Mesothelial cell of epicardium (in vitro differentiated cells): ENCODE results near the gene TBC1D22A. TPM values are rescaled to one million over a fixed set of nuclear protein-coding genes. Genes with fewer than 3 reads are reported as not detected.

ENCODE experiments used
- DNase-seq, 2 experiments: peaks; one replicate each; pipeline ENCODE4 v3.0.0; 2021; ENCODE audit warnings: low spot score in 2 of 2; ENCODE audit not compliant: unreplicated experiment in 2 of 2
- H3K27ac Mint-ChIP-seq: 2 replicates; pipeline ENCODE4 v1.8.0; 2021; ENCODE audit warnings: mixed read lengths
- H3K27me3 Mint-ChIP-seq: 2 replicates; pipeline ENCODE4 v1.8.0; 2021; ENCODE audit warnings: low read depth, mixed read lengths
- H3K36me3 Mint-ChIP-seq: 2 replicates; pipeline ENCODE4 v1.8.0; 2021; ENCODE audit warnings: mixed read lengths
- H3K4me1 Mint-ChIP-seq: 2 replicates; pipeline ENCODE4 v1.8.0; 2021; ENCODE audit warnings: mixed read lengths
- H3K4me3 Mint-ChIP-seq: 2 replicates; pipeline ENCODE4 v1.8.0; 2021; ENCODE audit warnings: mild to moderate bottlenecking, moderate library complexity, mixed read lengths
- H3K9me3 Mint-ChIP-seq: 2 replicates; pipeline ENCODE4 v1.8.0; 2021; ENCODE audit warnings: mixed read lengths
- total RNA-seq: library from RNA; stranded (reverse); gene quantifications from 3 replicates; pipeline ENCODE4 v1.2.1, GENCODE V29; 2021
- TF ChIP-seq, protein P1 (sequence below): fragments of 200-600 bp; sonication (generic); IDR thresholded peaks from one replicate; pipeline ENCODE4 v1.5.0; 2021; ENCODE audit warnings: antibody characterized with exemption; ENCODE audit not compliant: unreplicated experiment

The TBC1D22A gene
- total RNA-seq, 1 donor from 2014 or later: 26.6 TPM

DNA sequence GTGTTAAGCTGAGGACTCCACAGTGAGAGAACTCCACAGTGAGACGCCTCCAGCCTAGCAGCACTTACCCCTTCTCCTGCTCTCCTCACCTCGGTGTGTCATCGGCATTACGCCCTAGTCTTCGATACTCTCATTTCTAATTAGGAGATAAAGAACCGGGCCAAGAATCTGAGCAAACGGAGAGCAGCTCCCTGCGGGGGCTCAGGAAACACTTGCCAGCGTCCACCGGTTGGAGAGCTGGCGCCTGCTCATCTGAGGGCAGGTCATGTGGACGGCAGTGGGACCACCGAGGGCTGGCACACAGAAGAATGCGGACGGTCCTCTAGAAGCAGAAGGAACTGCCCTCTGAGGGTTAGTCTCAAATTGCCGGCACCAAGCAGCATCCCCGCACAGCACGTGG, 37.4 kb upstream of the TBC1D22A start:
- TF ChIP-seq, protein P1, sequence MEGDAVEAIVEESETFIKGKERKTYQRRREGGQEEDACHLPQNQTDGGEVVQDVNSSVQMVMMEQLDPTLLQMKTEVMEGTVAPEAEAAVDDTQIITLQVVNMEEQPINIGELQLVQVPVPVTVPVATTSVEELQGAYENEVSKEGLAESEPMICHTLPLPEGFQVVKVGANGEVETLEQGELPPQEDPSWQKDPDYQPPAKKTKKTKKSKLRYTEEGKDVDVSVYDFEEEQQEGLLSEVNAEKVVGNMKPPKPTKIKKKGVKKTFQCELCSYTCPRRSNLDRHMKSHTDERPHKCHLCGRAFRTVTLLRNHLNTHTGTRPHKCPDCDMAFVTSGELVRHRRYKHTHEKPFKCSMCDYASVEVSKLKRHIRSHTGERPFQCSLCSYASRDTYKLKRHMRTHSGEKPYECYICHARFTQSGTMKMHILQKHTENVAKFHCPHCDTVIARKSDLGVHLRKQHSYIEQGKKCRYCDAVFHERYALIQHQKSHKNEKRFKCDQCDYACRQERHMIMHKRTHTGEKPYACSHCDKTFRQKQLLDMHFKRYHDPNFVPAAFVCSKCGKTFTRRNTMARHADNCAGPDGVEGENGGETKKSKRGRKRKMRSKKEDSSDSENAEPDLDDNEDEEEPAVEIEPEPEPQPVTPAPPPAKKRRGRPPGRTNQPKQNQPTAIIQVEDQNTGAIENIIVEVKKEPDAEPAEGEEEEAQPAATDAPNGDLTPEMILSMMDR: no peak
- no peaks in the 10 kb centered on the region for H3K27me3 Mint-ChIP-seq
- no peak overlapping the region for H3K4me3 Mint-ChIP-seq
- peaks cover 6% of the 10 kb centered on the region for H3K36me3 Mint-ChIP-seq
- H3K27ac Mint-ChIP-seq: no peak overlapping the region
- H3K4me1 Mint-ChIP-seq: peaks cover 8% of the 10 kb centered on the region
- H3K9me3 Mint-ChIP-seq: no peaks in the 10 kb centered on the region
- DNase-seq: no peak

DNA sequence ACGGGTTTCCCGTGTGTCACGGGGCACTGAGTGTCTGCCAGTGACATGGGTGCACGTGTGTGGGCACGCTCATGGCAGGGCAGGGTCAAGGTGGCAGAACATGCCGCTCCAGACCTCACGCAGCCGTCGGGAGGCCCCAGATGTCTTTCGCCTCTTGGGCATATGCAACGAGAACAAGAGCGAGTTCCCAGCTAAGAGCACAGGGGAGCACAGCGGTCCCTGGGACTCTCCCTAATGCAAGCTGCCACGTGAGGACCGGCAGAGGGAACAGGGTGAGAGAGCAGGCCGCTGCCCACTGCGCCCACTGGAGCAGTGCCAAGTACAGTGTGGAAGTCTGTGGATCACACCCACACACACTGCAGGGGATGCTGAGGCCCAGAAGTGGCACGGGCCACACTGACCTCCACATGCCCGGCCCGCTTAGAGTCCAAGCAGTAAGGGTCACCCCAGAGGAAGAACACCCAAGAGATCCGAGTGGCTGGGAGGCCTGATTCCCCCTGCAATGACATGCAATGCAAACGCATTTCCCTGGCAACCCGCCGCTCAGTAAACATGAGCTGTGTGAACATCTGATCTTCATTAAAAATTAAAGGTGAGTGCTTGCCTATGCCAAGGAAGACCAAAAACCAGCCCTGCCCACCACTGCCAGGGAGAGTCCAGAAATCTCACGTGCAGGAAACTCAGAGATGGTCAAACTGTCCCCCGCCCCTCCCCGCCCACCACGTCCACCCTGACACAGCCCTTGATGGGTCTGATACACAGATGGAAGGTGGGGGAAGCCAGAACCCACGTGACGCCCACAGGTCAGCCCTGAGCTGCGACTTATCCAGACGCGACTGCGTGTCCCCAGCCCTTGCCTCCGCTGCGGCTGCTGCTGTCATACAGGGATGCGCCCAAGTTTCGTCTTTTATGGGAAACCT, 36.1 kb upstream of the TBC1D22A start:
- TF ChIP-seq, protein P1: no peak
- Mint-ChIP-seq H3K4me1 (peaks cover 18% of the 10 kb centered on the region), H3K9me3 (no peaks in the 10 kb centered on the region), H3K4me3 (no peak overlapping the region), H3K36me3 (peaks cover 4% of the 10 kb centered on the region), H3K27me3 (no peaks in the 10 kb centered on the region), H3K27ac (no peak overlapping the region)
- no peak for DNase-seq

DNA sequence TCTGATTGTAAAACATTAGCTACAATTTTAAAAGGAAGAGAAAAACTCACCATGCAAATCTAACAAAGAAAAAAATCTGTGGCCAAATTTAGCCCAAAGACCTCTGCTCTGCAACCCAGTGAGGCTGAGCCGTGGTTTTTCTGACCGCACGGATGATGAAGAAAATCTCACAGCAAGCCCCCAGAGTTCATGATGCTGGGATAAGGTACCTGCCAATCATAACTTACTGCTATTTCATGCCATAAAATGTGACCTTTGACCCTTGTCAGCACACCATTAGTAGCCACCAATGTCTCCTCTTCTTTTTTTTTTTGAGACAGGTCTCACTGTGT, 35.5 kb upstream of the TBC1D22A start:
- DNase-seq: no peak
- TF ChIP-seq, protein P1: no peak
- H3K36me3 Mint-ChIP-seq: peaks cover 4% of the 10 kb centered on the region
- no peaks in the 10 kb centered on the region for H3K27me3 Mint-ChIP-seq
- H3K4me3 Mint-ChIP-seq: no peak overlapping the region
- peaks cover 21% of the 10 kb centered on the region for H3K4me1 Mint-ChIP-seq
- H3K27ac Mint-ChIP-seq: no peak overlapping the region
- H3K9me3 Mint-ChIP-seq: no peaks in the 10 kb centered on the region

DNA sequence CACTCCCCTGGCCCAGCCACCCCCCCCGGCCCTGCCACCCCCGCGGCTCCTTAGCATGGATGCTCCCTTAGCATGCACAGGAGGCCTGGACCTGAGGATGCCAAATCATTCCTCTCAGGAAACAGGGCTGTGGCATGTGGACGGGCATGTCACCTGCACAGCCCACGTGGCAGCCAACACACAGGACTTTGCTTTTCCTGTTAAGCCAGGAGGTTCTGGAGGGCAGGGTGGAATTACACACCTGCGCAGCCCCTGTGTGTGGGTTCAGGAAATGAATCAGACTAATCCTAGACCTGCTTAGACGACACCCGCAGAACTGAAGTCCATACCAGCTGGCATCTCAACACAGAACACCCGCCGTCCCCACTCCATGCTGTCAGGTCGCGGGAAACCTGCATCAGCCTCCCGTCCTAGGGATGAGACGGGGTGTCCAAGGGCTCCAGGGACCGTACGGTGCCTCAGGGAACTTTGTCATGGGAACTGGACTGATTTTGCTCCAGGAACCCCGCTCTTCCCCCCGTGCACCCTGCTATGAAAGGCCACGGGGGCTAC, 34.6 kb upstream of the TBC1D22A start:
- peaks cover 19% of the 10 kb centered on the region for H3K4me1 Mint-ChIP-seq
- no peaks in the 10 kb centered on the region for H3K27me3 Mint-ChIP-seq
- H3K9me3 Mint-ChIP-seq: no peaks in the 10 kb centered on the region
- DNase-seq: no peak
- TF ChIP-seq, protein P1: no peak
- H3K36me3 Mint-ChIP-seq: peaks cover 4% of the 10 kb centered on the region
- H3K4me3 Mint-ChIP-seq: no peak overlapping the region
- H3K27ac Mint-ChIP-seq: no peak overlapping the region

DNA sequence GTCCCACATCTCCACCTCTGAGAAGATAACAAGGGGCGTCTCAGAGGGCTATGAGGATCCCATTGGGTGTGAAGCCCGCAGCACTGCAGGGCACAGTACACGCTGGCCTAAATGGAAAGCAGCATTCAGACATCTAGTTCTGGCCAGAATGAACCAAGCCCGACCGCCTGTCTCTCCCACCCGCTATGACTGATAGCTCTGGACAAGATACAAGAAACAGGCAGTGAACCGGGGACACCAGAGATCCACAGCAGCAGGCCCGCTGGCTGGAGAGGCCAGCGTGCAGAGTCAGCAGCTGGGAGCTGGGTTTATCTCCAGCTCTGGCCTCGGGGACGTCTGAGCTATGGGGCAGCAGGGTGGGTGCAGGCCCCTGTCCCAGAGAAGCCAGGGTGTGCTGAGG, 34.0 kb upstream of the TBC1D22A start:
- no peaks in the 10 kb centered on the region for H3K27me3 Mint-ChIP-seq
- H3K36me3 Mint-ChIP-seq: peaks cover 4% of the 10 kb centered on the region
- H3K4me1 Mint-ChIP-seq: peaks cover 19% of the 10 kb centered on the region
- H3K27ac Mint-ChIP-seq: no peak overlapping the region
- H3K4me3 Mint-ChIP-seq: no peak overlapping the region
- TF ChIP-seq, protein P1: no peak
- H3K9me3 Mint-ChIP-seq: no peaks in the 10 kb centered on the region
- DNase-seq: no peak
